Breast epithelium (tissue), 4 donors: ENCODE data around the gene ASGR2. TPM values are rescaled to one million over a fixed set of nuclear protein-coding genes. Genes with fewer than 3 reads are reported as not detected.

Experiments used
- DNase-seq, 2 donors: peaks; one replicate each; pipeline ENCODE4 v3.0.0-alpha.2; 2019; ENCODE audit warnings: low spot score in 2 of 2
- H3K27ac ChIP-seq, 2 donors: fragments of 200-600 bp; sonication (generic) in 1 of 2; one replicate each; pipeline ENCODE4 v1.5.1; 2016 to 2019; ENCODE audit warnings: mild to moderate bottlenecking in 1 of 2
- H3K27me3 ChIP-seq, 2 donors: fragments of 200-600 bp; sonication (generic) in 1 of 2; one replicate each; pipeline versions ENCODE4 v1.5.1 to v1.6.0; 2017 to 2019; ENCODE audit warnings: control low read depth in 1 of 2, mild to moderate bottlenecking in 1 of 2
- H3K36me3 ChIP-seq: fragments of 200-600 bp; one replicate; pipeline ENCODE4 v1.5.1; 2019
- H3K4me1 ChIP-seq, 2 donors: fragments of 200-600 bp; sonication (generic); one replicate each; pipeline ENCODE4 v1.5.1; 2016 to 2019; ENCODE audit warnings: control low read depth in 1 of 2
- H3K4me3 ChIP-seq, 3 donors: fragments of 200-600 bp; sonication (generic); 1 replicate in 2 of 3; 2 replicates in 1 of 3; pipeline ENCODE4 v1.5.1; 2016 to 2019; ENCODE audit warnings: mild to moderate bottlenecking in 3 of 3, moderate library complexity in 2 of 3
- H3K9me3 ChIP-seq, 2 donors: fragments of 200-600 bp; sonication (generic) in 1 of 2; one replicate each; pipeline ENCODE4 v1.5.1; 2016 to 2019; ENCODE audit warnings: control low read depth in 1 of 2
- CTCF ChIP-seq, 3 donors: fragments of 450-650 bp; IDR thresholded peaks; one replicate each; pipeline ENCODE4 v1.5.1; 2016 to 2017; ENCODE audit warnings: antibody characterized with exemption in 3 of 3, mild to moderate bottlenecking in 3 of 3, moderate library complexity in 3 of 3
- POLR2A ChIP-seq: fragments of 450-650 bp; IDR thresholded peaks from one replicate; pipeline ENCODE4 v1.6.1; 2016; ENCODE audit warnings: antibody characterized with exemption, mild to moderate bottlenecking, moderate library complexity
- POLR2AphosphoS5 ChIP-seq, 3 donors: sonication (generic); formaldehyde crosslinking; IDR thresholded peaks; one replicate each; pipeline ENCODE4 v1.6.1; 2017; ENCODE audit warnings: antibody characterized with exemption in 3 of 3
- intact Hi-C: fragments of 100-400 bp; cut with DNase I; formaldehyde crosslinking; loops from one replicate; pipeline ENCODE4 v1.15.1; 2023; ENCODE audit warnings: low total_unique reads
- total RNA-seq, 3 donors: library from RNA; depleted of rRNA; stranded (reverse); fragments of >200 nt; gene quantifications; one replicate each; pipeline ENCODE4 v1.1.0, GENCODE V29; 2016

The ASGR2 gene
- total RNA-seq, 3 donors from 2014 or later: 0.33 to 0.96 (median 0.88) TPM

- intact Hi-C loops: no loop called here
- Histone ChIP-seq H3K9me3 (no peaks in the 10 kb centered on the region), H3K4me3 (no peak overlapping the region), H3K4me1 (no peaks in the 10 kb centered on the region), H3K36me3 (no peaks in the 10 kb centered on the region), H3K27me3 (peaks cover 0 to 10% of the 10 kb centered on the region in 2 donors), H3K27ac (no peak overlapping the region)
- TF ChIP-seq POLR2A: no peak
- TF ChIP-seq CTCF (IDR thresholded peaks at IDR 0.05): no peak
- no peak for TF ChIP-seq POLR2AphosphoS5 (IDR thresholded peaks at IDR 0.05)
- no peak for DNase-seq
Measured at GRCh38 chr17:7114875-7115614, 423 bp upstream of the ASGR2 start.

- H3K36me3 ChIP-seq: no peaks in the 10 kb centered on the region
- no peak for DNase-seq
- TF ChIP-seq CTCF (IDR thresholded peaks at IDR 0.05) (no peak), POLR2AphosphoS5 (IDR thresholded peaks at IDR 0.05) (no peak), POLR2A (no peak)
- H3K4me3 ChIP-seq: no peak overlapping the region
- H3K27ac ChIP-seq: no peak overlapping the region
- intact Hi-C loops: no loop called here
- H3K9me3 ChIP-seq: no peaks in the 10 kb centered on the region
- H3K4me1 ChIP-seq: no peaks in the 10 kb centered on the region
- H3K27me3 ChIP-seq: peaks cover 0 to 19% of the 10 kb centered on the region in 2 donors
Measured at GRCh38 chr17:7113273-7114071, 1.1 kb downstream of the ASGR2 start.

- DNase-seq: no peak
- no peak overlapping the region for H3K4me3 ChIP-seq
- H3K27ac ChIP-seq: no peak overlapping the region
- no peak for TF ChIP-seq POLR2AphosphoS5 (IDR thresholded peaks at IDR 0.05)
- TF ChIP-seq POLR2A: no peak
- no peak for TF ChIP-seq CTCF (IDR thresholded peaks at IDR 0.05)
- peaks cover 0 to 21% of the 10 kb centered on the region in 2 donors for H3K27me3 ChIP-seq
- H3K36me3 ChIP-seq: no peaks in the 10 kb centered on the region
- intact Hi-C loops: no loop called here
- H3K4me1 ChIP-seq: no peaks in the 10 kb centered on the region
- H3K9me3 ChIP-seq: no peaks in the 10 kb centered on the region
Measured at GRCh38 chr17:7112510-7113108, 2.0 kb downstream of the ASGR2 start.

- no peak overlapping the region for H3K27ac ChIP-seq
- TF ChIP-seq CTCF (IDR thresholded peaks at IDR 0.05): no peak
- TF ChIP-seq POLR2AphosphoS5 (IDR thresholded peaks at IDR 0.05): no peak
- TF ChIP-seq POLR2A: no peak
- intact Hi-C loops: no loop called here
- H3K36me3 ChIP-seq: no peaks in the 10 kb centered on the region
- DNase-seq: no peak
- no peaks in the 10 kb centered on the region for H3K4me1 ChIP-seq
- H3K4me3 ChIP-seq: no peak overlapping the region
- H3K9me3 ChIP-seq: no peaks in the 10 kb centered on the region
- H3K27me3 ChIP-seq: peaks cover 0 to 21% of the 10 kb centered on the region in 2 donors
Measured at GRCh38 chr17:7111784-7112509, 2.7 kb downstream of the ASGR2 start.
